NCI-H146 (cell line): Measurements from ENCODE around the gene KLHDC8A.
A peak's percentile ranks its signal among the peaks of the same experiment; 100 is the strongest.
"Not testable (repeated sequence)": the region's sequence is repeated elsewhere in the genome, so short reads cannot be mapped to it uniquely, and the experiment has no call there.

Experiments
- DNase-seq: peaks from one replicate; lab custom pipeline; 2025; lab: John Stamatoyannopoulos, UW

KLHDC8A gene, protein sequence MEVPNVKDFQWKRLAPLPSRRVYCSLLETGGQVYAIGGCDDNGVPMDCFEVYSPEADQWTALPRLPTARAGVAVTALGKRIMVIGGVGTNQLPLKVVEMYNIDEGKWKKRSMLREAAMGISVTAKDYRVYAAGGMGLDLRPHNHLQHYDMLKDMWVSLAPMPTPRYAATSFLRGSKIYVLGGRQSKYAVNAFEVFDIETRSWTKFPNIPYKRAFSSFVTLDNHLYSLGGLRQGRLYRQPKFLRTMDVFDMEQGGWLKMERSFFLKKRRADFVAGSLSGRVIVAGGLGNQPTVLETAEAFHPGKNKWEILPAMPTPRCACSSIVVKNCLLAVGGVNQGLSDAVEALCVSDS

GRCh38 chr1:205356440-205357139 is at the start of gene KLHDC8A:
Gene KLHDC8A (minus strand): TSS chr1:205356922. CDS start chr1:205343604, 13,318 bp downstream.
- DNase-seq, result no peak

GRCh38 chr1:205406252-205406651 is 49.5 kb upstream of the KLHDC8A start:
- not testable (repeated sequence) for DNase-seq

DNA sequence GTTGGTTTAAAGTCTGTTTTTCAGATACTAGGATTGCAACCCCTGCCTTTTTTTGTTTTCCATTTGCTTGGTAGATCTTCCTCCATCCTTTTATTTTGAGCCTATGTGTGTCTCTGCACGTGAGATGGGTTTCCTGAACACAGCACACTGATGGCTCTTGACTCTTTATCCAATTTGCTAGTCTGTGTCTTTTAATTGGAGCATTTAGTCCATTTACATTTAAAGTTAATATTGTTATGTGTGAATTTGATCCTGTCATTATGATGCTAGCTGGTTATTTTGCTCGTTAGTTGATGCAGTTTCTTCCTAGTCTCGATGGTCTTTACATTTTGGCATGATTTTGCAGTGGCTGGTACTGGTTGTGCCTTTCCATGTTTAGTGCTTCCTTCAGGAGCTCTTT is 47.8 kb upstream of the KLHDC8A start:
- not testable (repeated sequence) for DNase-seq

- DNase-seq, result no peak
These were observed 41.9 kb upstream of the KLHDC8A start for GRCh38 chr1:205398586-205398985.

DNA sequence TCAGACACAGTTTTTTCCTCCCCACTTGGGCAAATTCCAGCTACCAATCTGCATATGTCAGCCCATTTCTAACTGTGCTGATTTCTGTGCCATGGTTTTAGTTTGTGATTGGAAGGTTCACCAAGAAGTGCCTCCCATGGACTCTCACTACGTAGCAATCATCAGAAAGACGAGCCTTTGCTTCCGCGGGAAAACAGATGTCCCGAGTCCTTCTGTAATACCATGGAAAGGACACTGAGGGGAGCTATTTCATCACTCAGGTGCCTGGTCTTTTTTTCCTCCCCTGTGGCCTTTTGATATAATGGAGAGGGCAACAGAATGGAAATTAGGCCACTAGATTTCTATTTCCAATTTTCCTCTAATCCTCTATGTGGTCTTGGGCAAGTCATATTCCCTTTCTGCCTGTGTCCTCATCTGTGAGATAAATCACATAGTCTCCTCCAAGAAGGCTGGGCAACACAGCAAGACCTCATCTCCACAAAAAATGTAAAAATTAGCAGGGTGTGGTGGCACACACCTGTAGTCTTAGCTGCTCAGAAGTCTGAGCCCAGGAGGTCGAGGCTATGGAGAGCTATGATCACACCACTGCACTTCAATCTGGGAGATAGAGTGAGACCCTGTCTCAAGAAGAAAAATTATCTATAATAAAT is 40.4 kb upstream of the KLHDC8A start:
- peak; percentile 76 for DNase-seq

DNA sequence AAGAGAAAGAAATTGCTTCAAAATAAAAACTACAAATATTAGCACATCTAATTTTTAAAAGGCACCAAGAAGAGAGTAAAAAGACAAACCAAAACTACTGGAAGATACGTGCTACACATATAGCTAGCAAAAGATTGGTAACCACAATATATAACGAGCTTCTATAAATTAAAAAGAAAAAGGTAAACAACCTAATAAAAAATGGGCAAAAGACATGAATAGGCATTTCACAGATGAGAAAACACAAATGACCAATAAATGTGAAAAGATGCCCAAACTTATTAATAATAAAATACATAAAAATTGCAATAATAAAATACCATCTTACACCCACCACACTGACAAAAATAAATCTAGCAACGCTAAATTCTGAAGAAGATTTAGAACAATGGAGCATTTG is 38.9 kb upstream of the KLHDC8A start:
- no peak for DNase-seq

DNA sequence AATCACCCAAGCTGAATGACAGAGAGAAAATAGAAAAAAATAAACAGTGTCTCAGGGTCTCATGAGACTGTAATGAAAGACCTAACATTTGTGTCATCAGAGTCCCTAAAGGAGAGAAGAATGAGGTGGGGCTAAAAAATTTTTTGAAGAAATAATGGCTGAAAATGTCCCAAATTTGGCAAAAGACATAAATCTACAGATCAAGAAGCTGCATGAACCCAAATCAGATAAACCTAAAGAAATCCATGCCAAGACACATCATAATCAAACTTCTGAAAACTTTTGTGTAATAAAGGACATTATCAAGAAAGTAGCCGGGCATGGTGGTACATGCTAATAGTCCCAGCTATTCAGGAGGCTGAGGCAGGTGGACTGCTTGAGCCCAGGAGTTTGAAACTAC is 35.9 kb upstream of the KLHDC8A start:
- DNase-seq, result no peak

GRCh38 chr1:205391386-205391785 is 34.7 kb upstream of the KLHDC8A start:
- no peak for DNase-seq

GRCh38 chr1:205387845-205388244 is 31.1 kb upstream of the KLHDC8A start:
- DNase-seq, result no peak

DNA sequence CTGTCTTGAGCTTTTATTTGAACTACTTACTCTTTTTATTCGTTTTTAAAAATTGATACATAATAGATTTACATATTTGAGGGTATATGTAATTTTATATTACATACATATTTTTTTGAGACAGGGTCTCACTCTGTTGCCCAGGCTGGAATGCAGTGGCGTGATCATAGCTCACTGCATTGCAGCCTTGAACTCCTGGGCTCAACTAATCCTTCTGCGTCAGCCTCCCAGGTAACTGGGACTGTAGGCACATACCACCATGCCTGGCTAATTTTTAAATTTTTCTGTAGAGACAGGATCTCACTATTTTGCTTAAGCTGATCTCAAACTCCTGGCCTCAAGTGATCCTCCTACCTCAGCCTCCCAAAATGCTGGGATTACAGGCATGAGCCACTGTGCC is 26.3 kb upstream of the KLHDC8A start:
- not testable (repeated sequence) for DNase-seq

DNA sequence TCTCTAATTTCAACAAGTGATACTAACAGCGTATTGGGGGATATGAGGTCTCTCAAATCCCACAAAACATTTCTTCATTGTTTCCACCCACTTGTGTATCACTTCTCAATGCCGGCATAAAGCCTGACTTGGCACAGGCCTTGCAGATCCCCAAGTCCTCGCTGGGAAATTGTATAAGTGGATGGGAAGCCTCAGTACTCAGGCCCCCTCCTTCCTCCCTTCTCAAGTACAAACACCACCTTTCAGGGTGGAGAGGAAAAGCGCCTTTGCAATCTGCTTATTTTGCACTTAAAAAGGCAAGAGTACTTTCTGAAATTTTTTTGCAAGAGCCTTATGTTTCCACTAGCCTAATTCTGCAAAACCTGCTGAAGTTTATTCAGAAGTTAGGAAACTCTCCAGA is 25.8 kb upstream of the KLHDC8A start:
- DNase-seq, result no peak

DNA sequence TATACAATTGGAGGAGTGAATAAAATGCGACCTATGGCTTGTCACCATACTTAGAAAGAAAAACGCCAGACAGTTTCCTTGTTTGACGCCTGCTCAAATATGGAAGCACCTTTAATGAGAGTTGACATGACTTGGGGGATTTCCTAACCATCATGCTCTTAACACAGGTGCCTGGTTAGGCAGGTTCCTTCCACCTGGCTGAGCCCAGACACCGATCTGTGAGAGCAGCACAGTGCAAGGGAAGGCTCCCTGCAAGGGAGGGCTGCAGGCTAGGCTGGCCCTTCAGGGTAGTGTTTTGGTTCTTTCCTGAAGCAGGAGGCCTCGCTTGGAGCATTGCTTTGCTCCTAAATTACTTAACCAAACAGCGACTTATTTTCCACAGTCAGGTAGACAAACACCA is 24.6 kb upstream of the KLHDC8A start:
- no peak for DNase-seq

GRCh38 chr1:205380882-205381281 is 24.2 kb upstream of the KLHDC8A start:
- DNase-seq, result no peak

DNA sequence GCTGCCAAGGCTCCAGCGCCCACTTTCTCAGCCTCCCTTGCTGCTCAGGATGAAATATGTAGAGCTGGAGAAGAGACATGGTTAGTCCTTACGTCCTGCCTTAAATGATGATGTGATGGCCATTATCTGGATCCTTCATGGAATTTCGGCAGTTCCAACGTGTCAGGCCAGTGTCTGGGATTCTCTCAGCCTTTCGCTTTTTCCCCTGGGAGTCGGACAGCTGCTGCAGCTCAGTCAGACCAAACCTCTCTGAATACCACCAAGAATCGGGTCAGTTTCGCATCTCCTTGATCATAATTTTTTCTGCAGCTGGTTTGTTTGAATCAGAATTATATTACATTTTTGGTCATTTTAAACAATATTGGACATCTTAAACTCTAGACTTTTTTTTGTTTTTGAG is 22.3 kb upstream of the KLHDC8A start:
- DNase-seq, result no peak

DNA sequence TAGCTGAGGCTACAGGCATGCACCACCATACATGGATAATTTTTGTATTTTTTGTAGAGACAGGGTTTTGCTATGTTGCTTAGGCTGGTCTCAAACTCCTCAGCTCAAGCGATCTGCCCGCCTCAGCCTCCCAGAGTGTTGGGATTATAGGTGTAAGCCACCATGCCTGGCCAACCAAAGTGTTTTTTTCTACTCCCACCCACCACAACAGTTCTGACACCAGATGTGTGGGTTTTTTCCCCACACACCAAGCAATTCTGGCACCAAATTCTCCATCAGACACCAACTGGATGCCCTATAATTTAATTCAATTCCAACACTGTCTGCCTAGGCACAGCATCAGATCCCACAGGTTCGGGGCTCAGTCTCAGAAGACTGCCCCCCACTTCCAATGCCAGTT is 20.6 kb upstream of the KLHDC8A start:
- no peak for DNase-seq

DNA sequence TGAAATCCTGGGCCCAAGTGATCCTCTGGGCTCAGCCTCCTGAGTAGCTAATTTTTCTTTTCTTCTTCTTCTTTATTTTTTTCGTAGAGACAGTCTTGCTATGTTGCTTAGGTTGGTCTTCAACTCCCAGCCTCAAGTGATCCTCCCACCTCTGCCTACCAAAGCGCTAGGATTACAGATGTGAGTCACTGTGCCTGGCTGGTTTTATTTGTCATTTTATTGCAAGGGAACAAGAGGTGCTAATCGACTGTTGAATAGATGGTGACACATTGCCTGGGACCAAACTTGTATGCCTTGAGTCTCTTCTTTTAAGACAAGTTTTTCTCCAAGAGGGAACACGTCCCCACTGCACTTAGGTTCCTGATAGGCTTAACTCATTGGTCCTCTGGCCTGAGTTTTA is 20.0 kb upstream of the KLHDC8A start:
- no peak for DNase-seq

DNA sequence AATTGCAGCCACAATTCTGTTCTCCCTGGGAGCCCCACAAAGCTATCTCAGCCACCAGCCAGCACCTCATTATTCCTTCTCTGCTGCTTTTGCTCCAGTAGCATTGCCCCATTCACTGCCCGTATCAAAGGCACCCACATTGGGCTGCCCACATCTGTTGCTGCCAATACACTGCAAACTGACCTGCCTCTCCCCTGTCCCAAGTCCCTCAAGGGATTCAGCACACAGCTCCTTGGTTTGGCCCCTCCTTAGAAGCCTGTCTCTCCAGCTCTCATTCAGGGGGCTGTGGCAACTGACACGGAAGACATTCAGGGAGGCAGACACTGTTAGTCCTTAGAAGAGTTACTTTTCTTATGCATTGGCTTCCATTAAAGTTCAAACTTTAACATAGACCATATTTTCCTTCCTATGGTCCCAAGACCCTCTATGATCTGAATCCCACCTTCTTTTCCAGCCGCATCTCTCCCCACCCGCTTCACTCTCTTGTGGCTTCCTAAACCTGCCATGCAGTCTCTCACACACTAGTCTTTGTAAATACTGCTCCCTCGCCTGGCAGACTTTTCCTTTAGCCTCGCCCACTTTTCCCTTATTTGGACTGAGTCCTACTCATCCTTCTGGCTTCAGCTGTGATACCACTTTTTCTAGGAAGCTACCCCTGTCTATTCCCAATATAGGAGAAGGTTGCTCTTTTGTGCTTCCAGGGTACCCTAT is 19.3 kb upstream of the KLHDC8A start:
- peak; percentile 69 for DNase-seq

DNA sequence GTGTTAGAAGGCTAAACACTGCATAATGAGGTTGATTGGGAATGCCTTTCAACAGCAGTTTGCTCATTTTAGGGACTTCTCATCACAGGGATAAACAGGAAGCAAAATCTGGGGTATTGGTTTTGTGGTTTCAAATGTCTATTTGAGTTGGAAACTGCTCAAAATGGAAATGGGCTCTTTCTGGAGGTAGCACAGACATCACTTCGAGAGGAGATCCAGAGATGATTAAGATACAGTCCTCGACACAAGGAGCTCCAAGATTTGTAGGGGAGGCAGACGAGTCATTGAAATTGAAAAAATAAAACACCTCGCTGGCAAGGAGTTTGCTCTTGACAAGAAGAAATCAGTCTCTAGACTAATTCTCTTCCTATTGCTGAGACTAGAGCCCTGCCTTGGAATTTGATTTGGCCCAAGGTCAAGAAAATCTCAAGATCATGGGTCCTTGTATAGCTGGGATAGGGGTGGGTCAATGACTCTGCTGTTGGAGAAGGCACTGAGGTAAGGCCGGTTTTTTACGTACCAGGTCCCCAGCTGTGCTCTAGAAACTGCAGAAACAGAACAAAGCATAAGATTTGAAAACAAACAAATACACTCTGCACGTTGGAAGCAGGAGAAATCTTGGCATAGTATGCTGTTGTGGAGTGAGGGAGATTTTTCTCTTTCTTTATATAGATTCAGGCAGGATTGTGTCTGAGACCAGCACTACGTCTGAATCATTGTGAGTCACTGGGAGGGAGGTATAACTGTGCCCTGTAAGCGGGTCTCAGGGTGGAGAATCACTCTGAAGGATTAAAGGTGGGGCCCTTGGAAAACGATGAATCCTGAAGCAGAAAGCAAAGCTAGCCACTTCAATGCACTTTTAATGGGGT is 17.7 kb upstream of the KLHDC8A start:
- no peak for DNase-seq

DNA sequence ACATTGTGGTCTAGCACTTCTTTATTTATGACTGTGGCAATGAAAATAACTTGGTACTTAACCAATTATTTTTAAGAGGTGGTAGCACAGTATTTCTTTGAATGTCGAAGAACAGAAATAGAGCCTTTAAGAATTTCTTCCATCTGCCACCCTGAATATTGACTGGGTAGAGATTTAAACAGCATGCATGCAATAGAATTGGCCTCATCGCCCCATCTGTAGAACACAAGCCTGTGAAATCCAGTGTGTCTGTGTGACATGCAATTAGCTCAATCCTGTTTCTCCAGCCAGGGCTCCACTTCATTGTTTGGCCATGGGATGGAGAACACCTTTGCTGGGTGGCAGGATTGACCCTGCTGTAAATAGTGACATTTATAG is 17.1 kb upstream of the KLHDC8A start:
- DNase-seq, result no peak

GRCh38 chr1:205373022-205373797 is 16.5 kb upstream of the KLHDC8A start:
- DNase-seq, result no peak
